GM04503 (cell line): ENCODE results near the gene CKAP5.
A peak's percentile ranks its signal among the peaks of the same experiment; 100 is the strongest.

Experiments used
- DNase-seq: peaks from one replicate; pipeline ENCODE4 v3.0.0-alpha.2; 2012; ENCODE audit warnings: low read depth

The CKAP5 gene

GRCh38 chr11:46766656-46767055 is 79.4 kb downstream of the CKAP5 start:
- no peak for DNase-seq

- no peak for DNase-seq
Measured at GRCh38 chr11:46762248-46762647, 83.8 kb downstream of the CKAP5 start.

GRCh38 chr11:46761807-46762206 is 84.3 kb downstream of the CKAP5 start:
- DNase-seq, result no peak

- DNase-seq, result no peak
Measured at GRCh38 chr11:46760429-46761128, 85.5 kb downstream of the CKAP5 start.

- DNase-seq, result no peak
Measured at GRCh38 chr11:46759196-46759595, 86.9 kb downstream of the CKAP5 start.

- DNase-seq, result no peak
Measured at GRCh38 chr11:46755962-46756361, 90.1 kb downstream of the CKAP5 start.

- no peak for DNase-seq
Measured at GRCh38 chr11:46747150-46747549, 98.9 kb downstream of the CKAP5 start.

GRCh38 chr11:46745995-46746394 is 100.1 kb downstream of the CKAP5 start:
- DNase-seq, result no peak

GRCh38 chr11:46745328-46745727 is 100.8 kb downstream of the CKAP5 start:
- no peak for DNase-seq

- no peak for DNase-seq
Measured at GRCh38 chr11:46743693-46744339, 102.3 kb downstream of the CKAP5 start.

- no peak for DNase-seq
Measured at GRCh38 chr11:46743043-46743442, 103.0 kb downstream of the CKAP5 start.

GRCh38 chr11:46741600-46742484 is 104.2 kb downstream of the CKAP5 start:
- no peak for DNase-seq

GRCh38 chr11:46738887-46739286 is 107.2 kb downstream of the CKAP5 start:
- DNase-seq, result no peak

GRCh38 chr11:46737699-46738098 is 108.4 kb downstream of the CKAP5 start:
- no peak for DNase-seq

GRCh38 chr11:46736615-46737014 is 109.5 kb downstream of the CKAP5 start:
- peak; percentile 35 for DNase-seq

GRCh38 chr11:46736146-46736545 is 109.9 kb downstream of the CKAP5 start:
- DNase-seq, result no peak

GRCh38 chr11:46733234-46733633 is 112.8 kb downstream of the CKAP5 start:
- DNase-seq, result no peak

- DNase-seq, result no peak
Measured at GRCh38 chr11:46731545-46731944, 114.5 kb downstream of the CKAP5 start.

- DNase-seq, result no peak
Measured at GRCh38 chr11:46729110-46730027, 116.7 kb downstream of the CKAP5 start.

GRCh38 chr11:46728659-46729040 is 117.4 kb downstream of the CKAP5 start:
- no peak for DNase-seq

- no peak for DNase-seq
Measured at GRCh38 chr11:46727952-46728658, 118.0 kb downstream of the CKAP5 start.
